Kidney epithelial cell (primary cell): ENCODE data around the gene GRAMD2A. TPM values are rescaled to one million over a fixed set of nuclear protein-coding genes. Genes with fewer than 3 reads are reported as not detected.
A peak's percentile ranks its signal among the peaks of the same experiment; 100 is the strongest.

Experiments
- DNase-seq: peaks from one replicate; pipeline ENCODE4 v3.0.0-alpha.2; 2010; ENCODE audit warnings: low read depth
- H3K27me3 ChIP-seq: 2 replicates; pipeline ENCODE4 v1.6.0; 2011; ENCODE audit warnings: low read length; ENCODE audit not compliant: control insufficient read depth, insufficient read depth
- H3K36me3 ChIP-seq: 2 replicates; pipeline ENCODE4 v1.5.1; 2011; ENCODE audit warnings: low read length; ENCODE audit not compliant: control insufficient read depth, insufficient read depth
- H3K4me3 ChIP-seq: 2 replicates; pipeline ENCODE4 v1.5.1; 2011; ENCODE audit warnings: low read depth, mild to moderate bottlenecking, control low read depth, low read length
- total RNA-seq: library from RNA; depleted of rRNA; stranded (reverse); fragments of >200 nt; gene quantifications from 2 replicates; pipeline ENCODE4 v1.2.3, GENCODE V29; 2015
- TF ChIP-seq, protein P1 (sequence below): IDR thresholded peaks from 2 replicates; pipeline ENCODE4 v1.5.1; 2011; ENCODE audit warnings: mild to moderate bottlenecking, moderate library complexity, low read length, control low read depth, inconsistent platforms; ENCODE audit not compliant: insufficient read depth, poor library complexity, severe bottlenecking

Gene GRAMD2A
- total RNA-seq, 1 donor from 2014 or later, result 2.4 TPM

DNA sequence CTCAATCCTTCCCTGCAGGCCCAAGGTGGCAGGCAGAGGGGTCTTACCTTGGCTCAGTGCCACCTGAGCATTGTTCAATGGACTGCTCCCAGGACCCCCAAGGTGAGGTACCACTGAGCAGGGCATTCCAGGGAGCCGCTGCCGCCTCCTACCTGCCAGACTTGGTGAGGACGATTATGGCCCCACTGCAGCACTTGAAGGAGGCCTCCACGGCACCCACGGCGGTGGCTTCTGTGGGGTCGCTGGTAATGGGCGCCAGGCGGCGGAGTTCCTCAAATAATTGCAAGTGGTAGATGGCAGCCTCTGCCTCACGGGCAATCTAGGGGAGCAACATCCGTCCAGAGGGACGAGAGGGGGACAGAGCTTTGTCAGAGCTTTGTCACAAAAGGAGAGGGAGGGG is 4.7 kb upstream of the GRAMD2A start:
- no peak for DNase-seq
- H3K36me3 ChIP-seq, result peaks cover 21% of the 10 kb centered on the region
- TF ChIP-seq, protein P1, sequence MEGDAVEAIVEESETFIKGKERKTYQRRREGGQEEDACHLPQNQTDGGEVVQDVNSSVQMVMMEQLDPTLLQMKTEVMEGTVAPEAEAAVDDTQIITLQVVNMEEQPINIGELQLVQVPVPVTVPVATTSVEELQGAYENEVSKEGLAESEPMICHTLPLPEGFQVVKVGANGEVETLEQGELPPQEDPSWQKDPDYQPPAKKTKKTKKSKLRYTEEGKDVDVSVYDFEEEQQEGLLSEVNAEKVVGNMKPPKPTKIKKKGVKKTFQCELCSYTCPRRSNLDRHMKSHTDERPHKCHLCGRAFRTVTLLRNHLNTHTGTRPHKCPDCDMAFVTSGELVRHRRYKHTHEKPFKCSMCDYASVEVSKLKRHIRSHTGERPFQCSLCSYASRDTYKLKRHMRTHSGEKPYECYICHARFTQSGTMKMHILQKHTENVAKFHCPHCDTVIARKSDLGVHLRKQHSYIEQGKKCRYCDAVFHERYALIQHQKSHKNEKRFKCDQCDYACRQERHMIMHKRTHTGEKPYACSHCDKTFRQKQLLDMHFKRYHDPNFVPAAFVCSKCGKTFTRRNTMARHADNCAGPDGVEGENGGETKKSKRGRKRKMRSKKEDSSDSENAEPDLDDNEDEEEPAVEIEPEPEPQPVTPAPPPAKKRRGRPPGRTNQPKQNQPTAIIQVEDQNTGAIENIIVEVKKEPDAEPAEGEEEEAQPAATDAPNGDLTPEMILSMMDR, result no peak
- no peaks in the 10 kb centered on the region for H3K27me3 ChIP-seq
- no peak overlapping the region for H3K4me3 ChIP-seq

DNA sequence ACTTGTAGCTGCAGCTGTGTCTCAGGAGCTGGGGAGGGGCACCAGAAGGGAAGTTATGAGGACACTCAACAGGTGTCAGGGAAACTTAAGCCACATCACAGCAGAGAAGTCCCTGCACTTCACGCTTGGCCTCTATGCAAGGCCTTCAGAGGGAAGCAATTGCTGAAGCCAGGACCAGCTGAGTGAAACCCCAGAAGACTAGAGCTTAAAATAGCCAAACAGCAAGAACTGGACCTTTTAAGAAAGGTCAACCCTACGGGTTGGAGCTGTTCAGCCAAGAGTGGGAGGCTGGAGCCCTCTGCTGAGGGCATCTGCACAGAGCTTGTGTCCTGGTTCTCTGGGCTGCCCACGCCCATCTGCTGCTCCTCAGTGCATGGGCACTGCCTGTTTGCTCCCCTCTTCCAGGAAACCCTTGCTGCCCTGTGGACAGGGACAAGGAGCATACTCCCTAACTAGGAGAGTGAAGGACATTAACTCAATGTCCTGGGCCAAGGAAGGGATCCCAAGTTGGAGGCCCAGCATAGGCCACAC is 3.9 kb upstream of the GRAMD2A start:
- Histone ChIP-seq H3K27me3 (no peaks in the 10 kb centered on the region), H3K36me3 (peaks cover 18% of the 10 kb centered on the region), H3K4me3 (no peak overlapping the region)
- TF ChIP-seq, protein P1, result no peak
- no peak for DNase-seq

DNA sequence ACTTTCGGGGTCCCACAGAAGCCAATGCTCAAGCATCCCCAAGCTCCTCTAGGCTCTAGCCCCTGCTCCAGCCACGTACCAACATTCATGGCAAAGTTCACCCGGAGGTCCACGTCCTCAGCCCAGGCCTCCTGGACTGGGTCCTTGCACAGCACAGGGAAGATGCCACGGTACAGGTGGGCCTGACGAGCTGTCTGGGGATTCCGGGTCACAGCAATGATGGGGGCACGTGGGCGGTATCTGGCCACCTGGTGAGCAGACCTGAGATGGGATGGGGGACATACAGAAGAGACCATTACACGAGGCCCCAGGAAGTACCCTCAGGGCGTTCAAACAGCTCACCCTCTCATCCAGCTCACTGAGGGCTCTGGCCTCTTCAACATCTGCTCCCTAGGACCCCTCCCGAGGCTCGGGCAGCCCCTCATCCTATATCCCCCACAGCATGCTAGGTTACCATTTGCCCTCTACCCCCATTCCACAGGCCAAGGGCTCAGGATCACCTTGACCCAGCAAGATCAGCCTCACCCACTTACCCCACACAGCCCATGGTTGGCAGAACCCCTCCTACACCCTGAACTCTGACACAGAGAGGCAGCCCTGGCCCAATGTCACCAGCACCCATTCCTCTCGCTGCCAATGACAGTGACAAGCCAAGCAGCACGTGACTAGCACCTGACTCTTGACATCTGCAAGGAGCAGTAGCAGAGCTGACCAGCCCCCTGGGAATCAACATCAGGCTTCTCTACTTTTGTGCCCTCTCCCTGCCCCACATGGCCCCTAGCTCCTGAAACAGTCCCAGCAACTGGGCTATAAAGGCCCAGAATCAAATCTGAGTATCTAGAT is 3.0 kb upstream of the GRAMD2A start:
- TF ChIP-seq, protein P1, result no peak
- H3K27me3 ChIP-seq, result no peaks in the 10 kb centered on the region
- no peak overlapping the region for H3K4me3 ChIP-seq
- peaks cover 18% of the 10 kb centered on the region for H3K36me3 ChIP-seq
- DNase-seq, result no peak

DNA sequence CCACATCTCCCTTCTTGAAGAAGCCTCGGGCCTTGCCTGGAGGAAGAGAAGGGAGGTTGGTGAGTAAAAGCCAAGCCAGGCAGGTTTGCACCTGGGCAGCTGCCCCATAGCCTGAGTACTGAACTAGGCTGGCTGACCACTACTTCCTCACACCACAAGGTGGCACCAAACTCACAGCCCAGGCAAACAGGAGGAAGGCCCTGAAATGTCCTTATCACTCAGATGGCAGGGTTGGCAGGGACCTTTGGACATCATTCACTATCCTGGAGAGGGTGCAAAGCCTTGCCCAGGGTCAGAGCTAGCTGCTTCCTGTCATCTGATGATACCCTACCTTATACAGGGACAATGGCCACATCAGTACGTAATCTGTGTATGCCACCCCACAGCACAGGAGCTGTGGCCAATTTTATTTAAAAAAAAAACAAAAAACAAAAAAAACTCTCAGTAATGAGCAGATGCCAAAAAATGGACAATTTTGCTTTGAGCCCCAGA is 2.2 kb upstream of the GRAMD2A start:
- no peaks in the 10 kb centered on the region for H3K27me3 ChIP-seq
- no peak for DNase-seq
- peaks cover 16% of the 10 kb centered on the region for H3K36me3 ChIP-seq
- no peak overlapping the region for H3K4me3 ChIP-seq
- TF ChIP-seq, protein P1, result peak; percentile 92

DNA sequence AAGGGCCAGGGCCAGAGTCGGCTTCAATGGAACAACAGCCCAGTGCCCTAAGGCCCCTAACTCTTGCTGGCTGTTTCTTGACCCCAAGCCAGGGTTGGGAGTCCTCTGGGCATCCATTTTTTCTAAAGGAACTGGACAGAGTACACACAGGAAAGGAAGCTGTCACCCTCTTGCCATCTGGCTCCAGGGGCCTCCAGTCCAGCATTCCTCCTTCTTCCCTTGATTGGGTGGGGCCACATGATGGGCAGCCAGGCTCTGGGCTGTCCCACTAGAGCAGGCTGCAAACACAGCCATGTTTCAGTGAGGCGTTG is 1.6 kb upstream of the GRAMD2A start:
- peaks cover 15% of the 10 kb centered on the region for H3K36me3 ChIP-seq

More for the DNA sequence above, 1.6 kb upstream of the GRAMD2A start:
- Histone ChIP-seq H3K27me3 (no peaks in the 10 kb centered on the region), H3K4me3 (no peak overlapping the region)
- no peak for DNase-seq
- TF ChIP-seq, protein P1, result no peak
